GM18870 (cell line): Measurements from ENCODE around the gene CNTD1.
"Not testable (repeated sequence)": the region's sequence is repeated elsewhere in the genome, so short reads cannot be mapped to it uniquely, and the experiment has no call there.

Source experiments
- ATAC-seq: cut with Tn5 transposase; IDR thresholded peaks from one replicate; pipeline ENCODE4 v1.9.1; 2021; ENCODE audit warnings: moderate library complexity; ENCODE audit not compliant: unreplicated experiment

Gene CNTD1

GRCh38 chr17:42798383-42799380 is at the start of gene CNTD1, which contains the start of gene COA3:
CNTD1 (plus strand) TSS chr17:42798861; CDS start chr17:42799068, 207 bp downstream.
COA3 (minus strand) TSS chr17:42798704; CDS start chr17:42798681, 23 bp downstream.
- ATAC-seq = no peak

- ATAC-seq = no peak
These were observed 49.5 kb upstream of the CNTD1 start for GRCh38 chr17:42748908-42749798.

- no peak for ATAC-seq
These were observed 47.8 kb upstream of the CNTD1 start for GRCh38 chr17:42750739-42751344.

- no peak for ATAC-seq
These were observed 47.0 kb upstream of the CNTD1 start for GRCh38 chr17:42751628-42752027.

- ATAC-seq = no peak
These were observed 43.9 kb upstream of the CNTD1 start for GRCh38 chr17:42754782-42755181.

- ATAC-seq = no peak
These were observed 38.5 kb upstream of the CNTD1 start for GRCh38 chr17:42759982-42760651.

- ATAC-seq = no peak
These were observed 37.7 kb upstream of the CNTD1 start, which contains the start of gene RAMP2 for GRCh38 chr17:42760652-42761581. RAMP2 (plus strand) TSS chr17:42761227; CDS start chr17:42761262, 35 bp downstream.

- no peak for ATAC-seq
These were observed 37.0 kb upstream of the CNTD1 start for GRCh38 chr17:42761638-42762037.

GRCh38 chr17:42766124-42766523 is 32.5 kb upstream of the CNTD1 start:
- no peak for ATAC-seq

GRCh38 chr17:42767512-42767911 is 31.1 kb upstream of the CNTD1 start:
- no peak for ATAC-seq

- not testable (repeated sequence) for ATAC-seq
These were observed 30.7 kb upstream of the CNTD1 start for GRCh38 chr17:42768006-42768405.

- ATAC-seq = not testable (repeated sequence)
These were observed 28.7 kb upstream of the CNTD1 start for GRCh38 chr17:42769964-42770363.

GRCh38 chr17:42772945-42773289 is 25.7 kb upstream of the CNTD1 start:
- no peak for ATAC-seq

- no peak for ATAC-seq
These were observed 25.2 kb upstream of the CNTD1 start, which contains the start of gene VPS25 for GRCh38 chr17:42773290-42774035. VPS25 (plus strand) TSS chr17:42773449; CDS start chr17:42773476, 27 bp downstream.

GRCh38 chr17:42774066-42774745 is 24.5 kb upstream of the CNTD1 start:
- no peak for ATAC-seq

GRCh38 chr17:42775534-42776098 is 23.0 kb upstream of the CNTD1 start:
- ATAC-seq = no peak

GRCh38 chr17:42778570-42778969 is 20.1 kb upstream of the CNTD1 start:
- no peak for ATAC-seq
